Measurements from ENCODE around the gene GALNT7.

Gene GALNT7

GRCh38 chr4:173334891-173335752, 166.5 kb downstream of the GALNT7 start:
- DNase-seq (ENCODE audit: low spot score in 2 of 2): no peak
- ATAC-seq (replicated peaks; ENCODE audit: extremely low read depth, poor library complexity, severe bottlenecking): peak; percentile 8
- Mint-ChIP-seq H3K4me3 (peak overlapping the region; percentile 99), H3K27me3 (no peaks in the 10 kb centered on the region), H3K36me3 (ENCODE audit: insufficient read depth) (peaks cover 33% of the 10 kb centered on the region), H3K9me3 (no peaks in the 10 kb centered on the region), H3K27ac (ENCODE audit: low read depth) (peak overlapping the region; percentile 97), H3K4me1 (peaks cover 26% of the 10 kb centered on the region)

- Mint-ChIP-seq H3K27me3 (no peaks in the 10 kb centered on the region), H3K9me3 (no peaks in the 10 kb centered on the region), H3K27ac (ENCODE audit: low read depth) (no peak overlapping the region), H3K4me3 (no peak overlapping the region), H3K4me1 (peaks cover 14% of the 10 kb centered on the region), H3K36me3 (ENCODE audit: insufficient read depth) (peaks cover 18% of the 10 kb centered on the region)
- DNase-seq (ENCODE audit: low spot score in 2 of 2): no peak
- ATAC-seq (replicated peaks; ENCODE audit: extremely low read depth, poor library complexity, severe bottlenecking): no peak
Observed at GRCh38 chr4:173337463-173337862, 168.9 kb downstream of the GALNT7 start.

- ATAC-seq (replicated peaks; ENCODE audit: extremely low read depth, poor library complexity, severe bottlenecking) (no peak), DNase-seq (ENCODE audit: low spot score in 2 of 2) (no peak)
- H3K27ac Mint-ChIP-seq (ENCODE audit: low read depth): no peak overlapping the region
- no peaks in the 10 kb centered on the region for H3K36me3 Mint-ChIP-seq (ENCODE audit: insufficient read depth)
- no peak overlapping the region for H3K4me3 Mint-ChIP-seq
- H3K27me3 Mint-ChIP-seq: peaks cover 12% of the 10 kb centered on the region
- no peaks in the 10 kb centered on the region for H3K9me3 Mint-ChIP-seq
- no peaks in the 10 kb centered on the region for H3K4me1 Mint-ChIP-seq
Observed at GRCh38 chr4:173343832-173344397, 175.3 kb downstream of the GALNT7 start.

GRCh38 chr4:173345648-173346047, 177.0 kb downstream of the GALNT7 start:
- Mint-ChIP-seq H3K4me1 (no peaks in the 10 kb centered on the region), H3K4me3 (no peak overlapping the region), H3K27ac (ENCODE audit: low read depth) (no peak overlapping the region), H3K27me3 (peaks cover 17% of the 10 kb centered on the region), H3K9me3 (no peaks in the 10 kb centered on the region), H3K36me3 (ENCODE audit: insufficient read depth) (no peaks in the 10 kb centered on the region)
- ATAC-seq (replicated peaks; ENCODE audit: extremely low read depth, poor library complexity, severe bottlenecking): no peak
- DNase-seq (ENCODE audit: low spot score in 2 of 2): no peak

- ATAC-seq (replicated peaks; ENCODE audit: extremely low read depth, poor library complexity, severe bottlenecking) (no peak), DNase-seq (ENCODE audit: low spot score in 2 of 2) (no peak)
- Mint-ChIP-seq H3K27ac (ENCODE audit: low read depth) (no peak overlapping the region), H3K27me3 (peaks cover 20% of the 10 kb centered on the region), H3K4me3 (no peak overlapping the region), H3K36me3 (ENCODE audit: insufficient read depth) (no peaks in the 10 kb centered on the region), H3K4me1 (no peaks in the 10 kb centered on the region), H3K9me3 (no peaks in the 10 kb centered on the region)
Observed at GRCh38 chr4:173346074-173346473, 177.5 kb downstream of the GALNT7 start.

- Mint-ChIP-seq H3K27ac (ENCODE audit: low read depth) (no peak overlapping the region), H3K4me1 (no peaks in the 10 kb centered on the region), H3K4me3 (no peak overlapping the region), H3K27me3 (peaks cover 20% of the 10 kb centered on the region), H3K36me3 (ENCODE audit: insufficient read depth) (no peaks in the 10 kb centered on the region), H3K9me3 (no peaks in the 10 kb centered on the region)
- DNase-seq (ENCODE audit: low spot score in 2 of 2): no peak
- no peak for ATAC-seq (replicated peaks; ENCODE audit: extremely low read depth, poor library complexity, severe bottlenecking)
Observed at GRCh38 chr4:173347467-173347866, 178.9 kb downstream of the GALNT7 start.

GRCh38 chr4:173357939-173358338, 189.3 kb downstream of the GALNT7 start:
- no peaks in the 10 kb centered on the region for H3K9me3 Mint-ChIP-seq
- H3K4me1 Mint-ChIP-seq: no peaks in the 10 kb centered on the region
- H3K36me3 Mint-ChIP-seq (ENCODE audit: insufficient read depth): no peaks in the 10 kb centered on the region

GRCh38 chr4:173360587-173361221, 192.1 kb downstream of the GALNT7 start:
- DNase-seq (ENCODE audit: low spot score in 2 of 2) (no peak), ATAC-seq (replicated peaks; ENCODE audit: extremely low read depth, poor library complexity, severe bottlenecking) (no peak)
- H3K4me1 Mint-ChIP-seq: peaks cover 8% of the 10 kb centered on the region
- no peaks in the 10 kb centered on the region for H3K9me3 Mint-ChIP-seq
- no peak overlapping the region for H3K27ac Mint-ChIP-seq (ENCODE audit: low read depth)
- H3K36me3 Mint-ChIP-seq (ENCODE audit: insufficient read depth): no peaks in the 10 kb centered on the region
- H3K4me3 Mint-ChIP-seq: no peak overlapping the region
- no peaks in the 10 kb centered on the region for H3K27me3 Mint-ChIP-seq

More at GRCh38 chr4:173357939-173358338, 189.3 kb downstream of the GALNT7 start:
- no peaks in the 10 kb centered on the region for H3K27me3 Mint-ChIP-seq
- ATAC-seq (replicated peaks; ENCODE audit: extremely low read depth, poor library complexity, severe bottlenecking) (no peak), DNase-seq (ENCODE audit: low spot score in 2 of 2) (no peak)
- H3K27ac Mint-ChIP-seq (ENCODE audit: low read depth): no peak overlapping the region
- no peak overlapping the region for H3K4me3 Mint-ChIP-seq

- DNase-seq (ENCODE audit: low spot score in 2 of 2) (no peak), ATAC-seq (replicated peaks; ENCODE audit: extremely low read depth, poor library complexity, severe bottlenecking) (no peak)
- Mint-ChIP-seq H3K4me1 (peaks cover 15% of the 10 kb centered on the region), H3K36me3 (ENCODE audit: insufficient read depth) (no peaks in the 10 kb centered on the region), H3K27ac (ENCODE audit: low read depth) (no peak overlapping the region), H3K4me3 (no peak overlapping the region), H3K9me3 (no peaks in the 10 kb centered on the region), H3K27me3 (no peaks in the 10 kb centered on the region)
Observed at GRCh38 chr4:173362666-173363065, 194.1 kb downstream of the GALNT7 start.

GRCh38 chr4:173365359-173365996, 196.9 kb downstream of the GALNT7 start:
- DNase-seq (ENCODE audit: low spot score in 2 of 2) (no peak), ATAC-seq (replicated peaks; ENCODE audit: extremely low read depth, poor library complexity, severe bottlenecking) (no peak)
- peaks cover 21% of the 10 kb centered on the region for H3K4me1 Mint-ChIP-seq
- peaks cover 8% of the 10 kb centered on the region for H3K36me3 Mint-ChIP-seq (ENCODE audit: insufficient read depth)
- H3K27ac Mint-ChIP-seq (ENCODE audit: low read depth): no peak overlapping the region
- no peaks in the 10 kb centered on the region for H3K9me3 Mint-ChIP-seq
- H3K27me3 Mint-ChIP-seq: no peaks in the 10 kb centered on the region
- no peak overlapping the region for H3K4me3 Mint-ChIP-seq

- Mint-ChIP-seq H3K4me1 (peaks cover 28% of the 10 kb centered on the region), H3K36me3 (ENCODE audit: insufficient read depth) (peaks cover 18% of the 10 kb centered on the region), H3K27ac (ENCODE audit: low read depth) (no peak overlapping the region), H3K4me3 (no peak overlapping the region), H3K9me3 (no peaks in the 10 kb centered on the region), H3K27me3 (no peaks in the 10 kb centered on the region)
- ATAC-seq (replicated peaks; ENCODE audit: extremely low read depth, poor library complexity, severe bottlenecking) (no peak), DNase-seq (ENCODE audit: low spot score in 2 of 2) (no peak)
Observed at GRCh38 chr4:173367285-173367684, 198.7 kb downstream of the GALNT7 start.

GRCh38 chr4:173367946-173368345, 199.3 kb downstream of the GALNT7 start:
- DNase-seq (ENCODE audit: low spot score in 2 of 2) (no peak), ATAC-seq (replicated peaks; ENCODE audit: extremely low read depth, poor library complexity, severe bottlenecking) (no peak)
- H3K27me3 Mint-ChIP-seq: no peaks in the 10 kb centered on the region
- peaks cover 28% of the 10 kb centered on the region for H3K4me1 Mint-ChIP-seq
- peaks cover 18% of the 10 kb centered on the region for H3K36me3 Mint-ChIP-seq (ENCODE audit: insufficient read depth)
- no peaks in the 10 kb centered on the region for H3K9me3 Mint-ChIP-seq
- H3K4me3 Mint-ChIP-seq: no peak overlapping the region
- peak overlapping the region; percentile 70 for H3K27ac Mint-ChIP-seq (ENCODE audit: low read depth)

All from central memory CD8-positive, alpha-beta T cell (primary cell).